Measurements from ENCODE around the gene CSNK1D. TPM values are rescaled to one million over a fixed set of nuclear protein-coding genes. Genes with fewer than 3 reads are reported as not detected.
"Not testable (repeated sequence)": the region's sequence is repeated elsewhere in the genome, so short reads cannot be mapped to it uniquely, and the experiment has no call there.

The CSNK1D gene
- total and polyA plus RNA-seq, 12 donors: 23.7 to 185 (median 125) TPM

DNA sequence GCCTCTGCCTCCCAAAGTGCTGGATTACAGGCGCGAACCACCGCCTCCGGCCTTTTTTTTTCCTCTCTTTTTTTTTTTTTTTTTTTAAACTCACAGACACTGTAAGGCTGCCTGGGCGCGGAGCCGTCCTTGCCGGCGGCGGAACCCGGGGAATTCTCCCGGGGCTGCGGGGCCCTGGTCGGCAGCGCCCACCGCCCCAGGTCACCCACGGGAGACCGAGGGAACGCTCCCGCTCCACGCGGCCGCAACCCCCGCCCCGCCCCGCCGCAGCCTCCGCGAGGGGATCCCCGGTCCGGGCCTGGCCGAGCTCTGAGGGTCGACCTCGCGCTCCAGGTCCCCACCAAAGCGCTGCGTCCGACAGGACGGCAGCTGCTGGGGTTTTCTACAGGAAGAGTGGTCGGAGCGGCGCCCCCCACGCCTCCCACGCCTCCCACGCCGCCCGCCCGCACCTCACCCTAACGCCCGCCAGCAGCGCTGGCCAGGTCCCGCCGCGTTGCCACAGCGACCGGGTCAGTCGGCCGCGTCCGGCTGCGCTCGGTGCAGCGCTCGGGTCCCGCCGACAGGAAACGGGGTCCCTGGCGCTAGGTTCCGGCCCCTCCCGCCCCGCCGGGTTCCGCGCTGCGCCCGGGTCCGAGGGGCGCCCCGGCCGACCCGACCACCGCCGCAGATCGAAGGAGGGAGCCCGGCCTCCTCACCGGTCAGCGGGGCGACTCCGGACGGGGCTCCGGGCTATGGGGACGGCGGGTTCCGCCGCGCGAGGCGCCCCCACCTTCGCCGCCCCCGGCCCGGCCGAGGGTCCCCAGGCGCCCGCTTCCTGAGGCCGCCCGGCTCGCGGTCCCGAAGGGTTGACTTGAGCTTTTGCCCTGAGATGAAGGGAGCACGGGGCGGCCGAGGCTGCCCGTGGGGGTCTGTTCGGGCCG, 60.9 kb downstream of the CSNK1D start, which contains the start of gene CCDC57:
Gene CCDC57, minus strand, starts transcription at position 512 of the 920 bp plus-strand sequence. CDS start 10,898 bp downstream, outside the sequence.
- peaks cover 32 to 35% of the 10 kb centered on the region in 2 donors for H3K4me1 ChIP-seq (replicated peaks in 1 of 2)
- DNase-seq: peak; percentile 77 to 86 (median 82)

GRCh38 chr17:82210655-82211054, 62.8 kb downstream of the CSNK1D start:
- H3K27ac ChIP-seq; H3K9me3 ChIP-seq (replicated peaks in 1 of 3); intact Hi-C loops (cut with DNase I); H3K27me3 ChIP-seq; H3K4me3 ChIP-seq; DNase-seq; H3K36me3 ChIP-seq (replicated peaks in 1 of 2): not testable (repeated sequence)
- peaks cover 13 to 23% of the 10 kb centered on the region in 2 donors for H3K4me1 ChIP-seq (replicated peaks in 1 of 2)
- 93 to 96% (median 95%) methylated on average over 11 of the region's 11 CpGs for WGBS, 4 donors

More for the DNA sequence above, 60.9 kb downstream of the CSNK1D start, which contains the start of gene CCDC57:
- peak within 1 kb of the TSS; percentile 44 to 91 (median 82) for H3K4me3 ChIP-seq
- no peaks in the 10 kb centered on the region for H3K36me3 ChIP-seq (replicated peaks in 1 of 2)
- no peaks in the 10 kb centered on the region for H3K9me3 ChIP-seq (replicated peaks in 1 of 3)
- H3K27me3 ChIP-seq: no peaks in the 10 kb centered on the region
- TF ChIP-seq, protein P1, sequence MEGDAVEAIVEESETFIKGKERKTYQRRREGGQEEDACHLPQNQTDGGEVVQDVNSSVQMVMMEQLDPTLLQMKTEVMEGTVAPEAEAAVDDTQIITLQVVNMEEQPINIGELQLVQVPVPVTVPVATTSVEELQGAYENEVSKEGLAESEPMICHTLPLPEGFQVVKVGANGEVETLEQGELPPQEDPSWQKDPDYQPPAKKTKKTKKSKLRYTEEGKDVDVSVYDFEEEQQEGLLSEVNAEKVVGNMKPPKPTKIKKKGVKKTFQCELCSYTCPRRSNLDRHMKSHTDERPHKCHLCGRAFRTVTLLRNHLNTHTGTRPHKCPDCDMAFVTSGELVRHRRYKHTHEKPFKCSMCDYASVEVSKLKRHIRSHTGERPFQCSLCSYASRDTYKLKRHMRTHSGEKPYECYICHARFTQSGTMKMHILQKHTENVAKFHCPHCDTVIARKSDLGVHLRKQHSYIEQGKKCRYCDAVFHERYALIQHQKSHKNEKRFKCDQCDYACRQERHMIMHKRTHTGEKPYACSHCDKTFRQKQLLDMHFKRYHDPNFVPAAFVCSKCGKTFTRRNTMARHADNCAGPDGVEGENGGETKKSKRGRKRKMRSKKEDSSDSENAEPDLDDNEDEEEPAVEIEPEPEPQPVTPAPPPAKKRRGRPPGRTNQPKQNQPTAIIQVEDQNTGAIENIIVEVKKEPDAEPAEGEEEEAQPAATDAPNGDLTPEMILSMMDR (IDR thresholded peaks at IDR 0.05): peak in 2 of 6 experiments; percentile 24 to 29
- TF ChIP-seq POLR2A (IDR thresholded peaks at IDR 0.05): peak in 1 of 2 donors; percentile 31
- intact Hi-C loops (cut with DNase I): no loop called here
- WGBS, 4 donors: 0 to 3% (median 1%) methylated on average over 12 to 116 of the region's 116 CpGs
- peak within 1 kb of the TSS in 4 of 5 donors; percentile 14 to 85 (median 68) for H3K27ac ChIP-seq

- H3K9me3 ChIP-seq (replicated peaks in 1 of 3): no peaks in the 10 kb centered on the region
- 10 to 18% (median 16%) methylated on average over 7 to 21 of the region's 21 CpGs for WGBS, 4 donors
- peak; percentile 74 to 94 (median 87) for DNase-seq
- H3K4me3 ChIP-seq: no peak overlapping the region
- intact Hi-C loops (cut with DNase I): no loop called here
- H3K27me3 ChIP-seq: no peaks in the 10 kb centered on the region
- H3K4me1 ChIP-seq (replicated peaks in 1 of 2): peaks cover 6 to 16% of the 10 kb centered on the region in 2 donors
- TF ChIP-seq, protein P1 (IDR thresholded peaks at IDR 0.05): peak; percentile 77 to 95 (median 92)
- peak; percentile 24 to 47 for TF ChIP-seq POLR2A (IDR thresholded peaks at IDR 0.05)
- H3K27ac ChIP-seq: peak overlapping the region in 4 of 5 donors; percentile 36 to 73 (median 70)
- H3K36me3 ChIP-seq (replicated peaks in 1 of 2): no peaks in the 10 kb centered on the region
Observed at GRCh38 chr17:82205720-82206508, 67.6 kb downstream of the CSNK1D start.

GRCh38 chr17:82204831-82205719, 68.4 kb downstream of the CSNK1D start:
- no peak for TF ChIP-seq POLR2A (IDR thresholded peaks at IDR 0.05)
- TF ChIP-seq, protein P1 (IDR thresholded peaks at IDR 0.05): no peak
- peak in 6 of 7 donors; percentile 62 to 79 (median 73) for DNase-seq
- WGBS, 4 donors: 38 to 67% (median 46%) methylated on average over 20 to 25 of the region's 25 CpGs
- no peaks in the 10 kb centered on the region for H3K9me3 ChIP-seq (replicated peaks in 1 of 3)
- peaks cover 6 to 16% of the 10 kb centered on the region in 2 donors for H3K4me1 ChIP-seq (replicated peaks in 1 of 2)
- intact Hi-C loops (cut with DNase I): no loop called here
- H3K36me3 ChIP-seq (replicated peaks in 1 of 2): no peaks in the 10 kb centered on the region
- no peaks in the 10 kb centered on the region for H3K27me3 ChIP-seq
- peak overlapping the region in 4 of 5 donors; percentile 36 to 73 (median 70) for H3K27ac ChIP-seq
- H3K4me3 ChIP-seq: no peak overlapping the region

Measured in adrenal gland (tissue), 12 donors.